Measurements from ENCODE around the gene SLC34A1. TPM values are rescaled to one million over a fixed set of nuclear protein-coding genes. Genes with fewer than 3 reads are reported as not detected.

The SLC34A1 gene
- total and polyA plus RNA-seq, 2 of the 13 experiments (the other 11 are each of a cell fraction or from before 2014, with no cell fraction given): 0.03 to 0.20 TPM

- TF ChIP-seq TIGD3 (CRISPR knock-in tag; IDR thresholded peaks at IDR 0.05; ENCODE audit: borderline replicate concordance) (no peak), ZFP36L1 (CRISPR knock-in tag; IDR thresholded peaks at IDR 0.05) (no peak), NFRKB (IDR thresholded peaks at IDR 0.05) (no peak), NR3C1 (CRISPR knock-in tag; IDR thresholded peaks at IDR 0.05) (no peak), MLLT10 (CRISPR knock-in tag; IDR thresholded peaks at IDR 0.05) (no peak), GATAD1 (CRISPR knock-in tag; IDR thresholded peaks at IDR 0.05) (peak; percentile 48; the same call in 1 of the 2 replicates), GLMP (CRISPR knock-in tag; IDR thresholded peaks at IDR 0.05; ENCODE audit: borderline replicate concordance) (no peak), AKNA (CRISPR knock-in tag; IDR thresholded peaks at IDR 0.05; ENCODE audit: borderline replicate concordance) (no peak), BCL3 (CRISPR knock-in tag; IDR thresholded peaks at IDR 0.05) (no peak), U2AF1 (optimal IDR thresholded peaks at IDR 0.05; ENCODE audit: low read depth, low read length) (no peak), ZBTB43 (CRISPR knock-in tag; conservative IDR thresholded peaks at IDR 0.05) (no peak), ATF2 (CRISPR knock-in tag; IDR thresholded peaks at IDR 0.05) (0 out of 2 replicates have a peak, but pooled peaks have one; percentile 58), PLSCR1 (CRISPR knock-in tag; IDR thresholded peaks at IDR 0.05; ENCODE audit: borderline replicate concordance) (no peak), ZSCAN22 (CRISPR knock-in tag; IDR thresholded peaks at IDR 0.05) (no peak), FOSL1 (CRISPR knock-in tag; IDR thresholded peaks at IDR 0.05; ENCODE audit: borderline replicate concordance) (no peak)
Measured at GRCh38 chr5:177390363-177391300, 6.4 kb downstream of the SLC34A1 start (continued).
